Fibroblast of lung (primary cell): ENCODE measurements around the gene VPS25.
A peak's percentile ranks its signal among the peaks of the same experiment; 100 is the strongest.

Experiments
- EZH2 ChIP-seq: IDR thresholded peaks from 2 replicates; pipeline ENCODE4 v1.5.1; 2012; ENCODE audit warnings: low read length, control low read depth, mild to moderate bottlenecking; ENCODE audit errors: missing control alignments
- TF ChIP-seq, protein P1 (sequence below), 2 donors: IDR thresholded peaks in 1 of 2; conservative IDR thresholded peaks in 1 of 2; 1 replicate in 1 of 2; 2 replicates in 1 of 2; pipeline ENCODE4 v1.5.1; 2011 to 2012; ENCODE audit warnings: low read length in 2 of 2, control low read depth in 1 of 2, inconsistent platforms in 1 of 2, low read depth in 1 of 2, mild to moderate bottlenecking in 1 of 2

DNA sequence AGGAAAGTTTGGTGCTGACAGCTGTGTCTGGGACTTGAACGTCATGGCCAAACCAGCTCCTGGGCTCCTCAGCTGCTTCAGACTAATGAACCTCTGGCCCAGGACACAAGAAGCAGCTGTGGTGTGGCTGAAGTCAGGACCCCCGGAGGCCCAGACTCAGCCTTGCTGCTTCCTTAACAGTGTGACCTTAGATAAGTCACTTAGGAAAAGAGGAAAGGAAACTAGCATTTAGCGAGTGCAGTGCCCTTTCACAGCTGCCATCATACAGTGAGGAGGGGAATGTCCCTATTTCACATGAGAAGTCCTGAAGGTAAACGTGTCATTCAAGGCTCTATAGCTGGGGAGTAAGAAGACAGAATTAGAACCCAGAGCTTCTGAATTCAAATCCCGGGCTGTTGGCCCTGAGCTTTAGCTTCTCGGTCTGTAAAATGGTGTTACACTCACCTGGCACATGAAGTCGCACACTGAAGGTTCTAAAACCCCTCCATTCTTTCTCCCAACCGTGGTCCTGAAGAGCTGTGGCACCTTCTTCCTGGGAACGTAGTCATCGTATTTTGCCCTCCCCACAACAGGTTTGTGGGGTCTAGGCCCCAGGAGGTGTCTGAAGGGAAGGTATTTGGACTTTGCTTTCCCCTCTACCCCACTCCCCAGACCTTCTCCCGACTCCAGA, 13.1 kb upstream of the VPS25 start:
- TF ChIP-seq, protein P1, sequence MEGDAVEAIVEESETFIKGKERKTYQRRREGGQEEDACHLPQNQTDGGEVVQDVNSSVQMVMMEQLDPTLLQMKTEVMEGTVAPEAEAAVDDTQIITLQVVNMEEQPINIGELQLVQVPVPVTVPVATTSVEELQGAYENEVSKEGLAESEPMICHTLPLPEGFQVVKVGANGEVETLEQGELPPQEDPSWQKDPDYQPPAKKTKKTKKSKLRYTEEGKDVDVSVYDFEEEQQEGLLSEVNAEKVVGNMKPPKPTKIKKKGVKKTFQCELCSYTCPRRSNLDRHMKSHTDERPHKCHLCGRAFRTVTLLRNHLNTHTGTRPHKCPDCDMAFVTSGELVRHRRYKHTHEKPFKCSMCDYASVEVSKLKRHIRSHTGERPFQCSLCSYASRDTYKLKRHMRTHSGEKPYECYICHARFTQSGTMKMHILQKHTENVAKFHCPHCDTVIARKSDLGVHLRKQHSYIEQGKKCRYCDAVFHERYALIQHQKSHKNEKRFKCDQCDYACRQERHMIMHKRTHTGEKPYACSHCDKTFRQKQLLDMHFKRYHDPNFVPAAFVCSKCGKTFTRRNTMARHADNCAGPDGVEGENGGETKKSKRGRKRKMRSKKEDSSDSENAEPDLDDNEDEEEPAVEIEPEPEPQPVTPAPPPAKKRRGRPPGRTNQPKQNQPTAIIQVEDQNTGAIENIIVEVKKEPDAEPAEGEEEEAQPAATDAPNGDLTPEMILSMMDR (conservative IDR thresholded peaks at IDR 0.05 in 1 of 2, IDR thresholded peaks at IDR 0.05 in 1 of 2; ENCODE audit: low read depth in 1 of 2, low read length in 2 of 2) = no peak
- peak; percentile 93 for TF ChIP-seq EZH2
